ENCODE data around the gene KIRREL3.

Gene KIRREL3

DNA sequence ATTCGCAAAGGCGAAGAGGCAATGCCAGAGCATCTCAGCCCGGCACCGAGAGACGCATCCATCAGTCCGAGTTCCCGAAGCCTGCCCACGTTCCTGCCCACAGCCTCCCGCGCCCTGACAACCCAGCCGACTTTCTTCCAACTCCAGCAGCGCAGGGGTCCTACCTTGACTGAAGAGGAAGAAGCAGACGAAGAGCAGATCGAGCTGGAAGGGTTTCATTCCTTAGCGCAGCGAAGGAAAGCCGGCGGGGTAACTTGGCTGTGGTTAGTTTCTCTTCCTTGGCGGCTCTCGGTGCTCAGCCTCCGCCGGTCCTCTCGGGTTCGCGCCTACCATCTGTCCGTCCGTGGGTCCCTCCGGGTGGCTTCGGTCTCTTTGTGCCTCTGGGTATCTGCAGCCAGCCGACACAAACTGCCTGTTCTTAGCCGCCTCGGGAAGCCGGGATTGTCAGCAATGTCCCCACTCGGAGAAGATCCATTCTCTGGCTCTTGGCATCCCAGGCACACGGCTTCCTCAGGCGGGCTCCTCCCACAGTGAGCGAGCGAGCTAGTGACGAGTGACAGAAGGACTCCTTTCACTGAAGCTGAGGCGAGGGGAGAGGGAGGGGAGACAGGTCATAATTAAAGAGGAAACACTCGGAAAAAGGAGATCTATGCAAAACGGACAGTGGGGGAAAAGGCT, at the start of gene KIRREL3:
TSS of gene KIRREL3 (minus strand) at position 480 of the 678 bp plus-strand sequence.
- peak; percentile 25 for DNase-seq

DNA sequence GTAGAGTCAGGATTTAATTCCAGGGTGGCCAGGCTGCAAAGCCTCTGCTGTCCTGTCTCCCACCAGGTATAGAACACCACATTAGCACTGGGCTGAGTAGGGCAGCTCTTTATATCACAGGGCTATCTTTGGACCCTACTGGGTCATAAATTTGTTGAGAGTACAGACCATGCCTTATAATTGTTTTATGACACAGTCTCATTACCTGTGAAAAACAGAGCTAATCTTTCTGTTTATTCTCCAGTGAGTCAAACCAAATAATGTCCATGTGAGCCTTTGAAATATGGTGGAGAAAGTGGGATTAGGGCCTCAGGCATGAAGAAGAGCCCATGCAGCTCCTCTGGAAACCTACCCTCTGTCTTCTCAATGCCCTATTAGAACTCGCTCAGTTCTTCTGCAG, 49.6 kb upstream of the KIRREL3 start:
- no peak for DNase-seq

DNA sequence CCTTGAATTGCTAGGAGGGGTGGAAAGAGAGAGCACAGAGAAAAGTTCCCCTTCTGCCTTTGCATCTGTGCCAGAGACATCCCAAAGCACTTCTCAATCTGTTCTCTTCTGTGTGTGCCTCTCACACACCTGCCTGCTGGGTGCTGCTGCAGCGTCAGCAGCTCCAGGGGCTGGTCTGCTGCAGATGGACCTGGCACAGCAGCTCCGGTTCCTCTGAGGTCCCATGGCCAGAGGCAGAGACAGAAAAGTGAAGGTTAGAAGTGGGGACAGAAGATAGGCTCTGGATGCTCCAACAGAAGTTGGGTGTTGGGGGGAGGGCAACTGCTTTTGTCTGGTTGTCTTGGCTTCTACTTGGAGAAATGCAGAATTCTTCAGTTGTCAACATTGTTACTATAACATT, 48.9 kb upstream of the KIRREL3 start:
- DNase-seq, result no peak

DNA sequence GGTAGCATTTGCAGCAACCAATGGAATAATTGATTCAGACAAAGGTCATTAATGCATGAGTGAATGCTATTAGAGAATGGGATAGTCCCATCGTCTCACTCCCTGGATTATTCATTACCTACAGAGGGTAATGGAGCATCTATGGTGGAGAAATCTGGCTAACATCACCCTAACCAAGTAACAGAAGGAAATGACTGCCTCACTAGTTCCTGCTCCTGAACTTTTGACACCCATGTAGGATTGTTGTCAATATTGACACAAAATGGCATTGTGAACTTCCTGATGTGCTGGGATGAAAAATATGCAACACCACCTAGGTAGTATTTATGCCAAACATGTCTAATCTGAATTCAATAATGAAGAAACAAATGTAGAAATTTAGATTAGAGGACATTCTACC, 44.0 kb upstream of the KIRREL3 start:
- no peak for DNase-seq

DNA sequence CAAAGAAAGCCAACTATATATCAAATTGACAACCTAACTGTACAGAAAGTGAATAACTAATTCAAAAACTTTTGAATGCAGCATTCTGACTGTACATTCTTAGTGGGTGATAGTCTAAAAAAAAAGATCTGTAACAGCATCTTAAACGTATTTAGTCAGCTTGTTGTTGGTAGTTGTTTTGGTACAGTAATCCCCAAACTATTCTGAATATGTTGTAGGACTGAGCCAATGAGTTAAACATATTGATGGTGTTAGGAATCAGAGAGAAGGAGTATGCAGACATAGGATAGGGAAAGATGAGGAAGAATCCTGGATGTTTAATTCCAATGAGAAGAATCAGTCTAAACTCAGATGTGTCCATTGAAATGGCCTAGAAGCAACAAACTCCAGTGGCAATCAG, 41.9 kb upstream of the KIRREL3 start:
- peak; percentile 82 for DNase-seq

DNA sequence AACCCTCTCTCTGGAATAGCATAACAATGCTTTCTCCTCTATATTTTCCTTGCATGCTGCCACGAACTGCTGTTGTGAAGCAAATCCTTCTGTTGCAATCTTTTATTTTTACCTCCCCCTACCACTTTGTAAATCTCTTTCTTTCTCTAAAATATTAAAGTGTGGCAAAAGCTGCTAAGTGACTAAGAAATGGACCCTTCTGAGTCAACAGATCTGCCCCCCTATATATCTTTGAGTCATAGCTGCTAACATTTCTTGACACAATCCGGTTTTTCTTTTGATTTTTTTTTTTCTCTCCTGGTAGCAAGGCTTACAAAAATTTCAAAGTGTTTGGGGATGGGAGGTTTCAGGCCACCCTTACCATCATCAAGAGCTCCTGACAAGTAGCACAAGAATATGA, 39.0 kb upstream of the KIRREL3 start:
- peak; percentile 51 for DNase-seq

DNA sequence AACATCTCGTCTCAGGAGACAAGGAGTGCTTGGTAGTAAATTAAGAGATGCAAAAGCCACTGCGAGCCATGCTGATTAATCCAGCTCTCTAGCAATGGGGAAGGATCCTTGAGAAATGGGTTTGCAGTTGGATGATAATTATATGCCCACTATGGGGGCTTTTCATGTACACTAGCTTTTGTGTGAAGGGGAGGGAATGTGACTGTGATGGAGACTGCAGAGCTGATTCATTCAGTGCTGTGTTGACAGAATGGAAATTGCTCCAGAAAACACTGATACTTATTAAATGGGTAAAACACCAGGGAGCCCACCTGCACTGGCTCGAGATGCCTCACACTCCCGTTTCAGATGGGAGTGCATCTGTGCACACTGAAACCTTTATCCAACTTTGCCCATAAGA, 37.0 kb upstream of the KIRREL3 start:
- DNase-seq, result no peak

DNA sequence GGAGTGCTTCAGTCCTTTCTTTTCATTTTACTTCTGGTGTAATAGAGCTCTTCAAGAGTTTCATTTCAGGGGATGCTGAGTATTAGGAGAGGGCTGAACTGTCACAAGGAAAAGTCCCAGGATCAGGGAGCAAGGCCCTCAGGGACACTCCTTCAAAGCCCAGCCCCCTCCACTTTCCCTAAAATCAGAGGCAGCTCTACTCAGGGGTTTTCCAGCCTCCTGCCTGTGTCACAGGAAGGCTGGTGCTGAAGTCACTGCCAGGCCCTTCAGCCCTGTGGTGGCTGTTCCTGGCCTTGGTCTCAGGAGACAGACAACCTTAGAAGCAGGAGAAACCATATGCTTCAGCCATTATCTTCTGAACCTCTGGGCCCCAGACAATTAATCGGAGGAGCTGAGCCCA, 36.4 kb upstream of the KIRREL3 start:
- DNase-seq, result no peak

DNA sequence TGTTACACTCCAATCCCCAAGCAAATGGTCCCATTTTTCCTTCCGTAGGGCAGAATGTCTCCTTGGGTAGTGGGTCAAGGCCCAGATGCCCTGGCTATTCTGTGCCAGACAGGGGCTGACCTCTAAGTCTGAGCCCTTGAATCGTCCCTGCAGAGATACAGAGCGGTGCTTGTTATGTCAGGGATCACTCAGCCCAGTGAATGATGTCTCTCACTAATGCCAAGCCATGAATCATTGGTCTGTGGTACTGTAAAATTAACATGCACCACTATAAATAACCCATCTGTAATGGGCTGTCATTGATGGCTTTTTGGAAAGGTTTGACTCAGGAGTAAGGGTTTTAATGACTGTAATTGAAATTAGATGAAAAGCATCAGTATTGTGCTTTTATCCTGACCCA, 35.3 kb upstream of the KIRREL3 start:
- peak; percentile 11 for DNase-seq

DNA sequence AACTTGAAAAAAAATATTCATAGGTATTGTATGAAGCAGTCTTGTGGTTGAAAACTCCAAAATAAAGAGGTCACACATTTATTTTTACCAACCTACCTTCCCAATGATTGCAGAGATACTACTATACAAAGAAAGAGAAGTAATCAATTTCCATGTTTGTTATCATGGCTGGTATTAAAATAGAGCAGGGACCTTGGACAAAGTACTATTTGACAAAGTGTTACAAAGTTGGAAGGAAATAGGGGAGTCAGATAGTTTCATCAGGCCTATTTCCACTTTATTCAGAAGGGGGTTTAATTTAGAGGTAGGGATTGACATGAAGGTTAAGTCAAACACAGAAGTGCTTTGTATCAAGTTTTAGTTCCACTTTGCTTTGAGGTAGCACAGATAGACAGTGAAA, 34.4 kb upstream of the KIRREL3 start:
- DNase-seq, result no peak

DNA sequence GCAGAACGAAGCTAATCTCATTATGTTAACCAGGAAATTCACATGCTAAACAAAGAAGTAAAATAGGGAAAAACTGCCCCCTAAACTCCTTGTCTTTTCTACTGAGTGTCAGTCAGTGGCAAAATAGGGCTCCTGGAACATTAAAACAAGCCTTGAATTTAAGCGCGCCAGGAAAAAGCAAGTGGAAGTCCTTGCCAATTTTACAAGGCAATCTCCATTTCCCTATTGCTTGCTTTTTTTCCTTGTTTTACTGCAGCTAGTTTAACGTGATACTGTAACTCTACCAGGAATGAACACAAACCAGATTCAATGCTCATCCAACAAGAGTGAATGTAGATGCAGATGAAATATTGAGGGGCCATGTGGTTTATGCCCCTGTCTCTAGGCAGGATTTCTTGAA, 28.1 kb upstream of the KIRREL3 start:
- DNase-seq, result no peak

DNA sequence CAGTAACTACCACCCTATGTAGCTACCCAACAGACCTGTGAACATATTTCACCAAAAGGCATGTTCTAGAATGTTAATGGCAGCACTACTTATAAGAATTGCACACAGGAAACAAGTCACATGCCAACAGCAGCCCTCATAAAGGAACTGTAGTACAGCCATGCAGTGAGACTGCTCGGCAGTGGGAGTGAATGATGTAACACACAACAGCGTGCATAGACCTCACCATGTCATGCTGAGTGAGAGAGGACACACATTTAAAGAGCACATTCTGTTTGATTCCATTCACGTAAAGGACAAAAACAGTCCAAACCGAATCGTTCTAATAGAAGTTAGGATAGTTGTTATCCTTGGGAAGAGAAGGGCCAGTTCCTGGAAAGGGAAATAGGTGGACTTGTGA, 27.2 kb upstream of the KIRREL3 start:
- peak; percentile 3 for DNase-seq

DNA sequence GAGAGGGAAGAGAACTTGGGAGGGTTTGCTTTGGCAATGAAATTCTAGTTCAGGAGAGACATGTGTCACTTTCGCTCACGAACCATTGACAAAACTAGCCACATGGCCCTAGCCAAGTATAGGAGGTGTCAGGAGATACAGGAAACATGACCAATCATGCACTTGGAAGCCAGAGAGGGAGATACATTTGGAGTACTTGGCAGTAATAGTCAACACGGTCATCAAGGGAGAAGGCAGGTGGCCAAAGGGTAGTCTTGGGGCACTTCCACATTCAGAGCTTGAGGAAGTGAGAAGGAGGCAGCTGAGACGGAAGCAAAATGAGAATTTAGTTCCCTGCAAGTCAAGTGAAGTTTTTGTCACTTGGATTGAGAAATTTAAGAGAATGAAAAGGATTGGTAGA, 26.4 kb upstream of the KIRREL3 start:
- no peak for DNase-seq

DNA sequence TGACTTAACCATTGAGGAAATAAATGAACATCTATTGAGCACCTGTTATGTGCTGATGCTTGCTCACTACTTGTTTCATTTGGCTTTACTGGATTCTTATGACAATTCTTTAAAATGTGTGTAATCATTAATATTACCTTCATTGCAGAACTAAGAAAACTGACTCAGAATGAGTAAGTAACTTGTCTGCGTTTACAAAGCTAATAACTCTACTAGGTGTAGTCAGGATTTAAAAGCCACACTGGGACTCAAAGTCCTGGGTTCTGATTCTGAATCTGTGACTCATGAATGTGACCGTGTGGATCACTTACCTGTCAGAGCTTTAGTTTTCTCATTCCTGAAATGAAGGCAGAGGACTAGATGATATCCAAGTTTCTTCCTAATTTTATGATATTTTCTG, 23.4 kb upstream of the KIRREL3 start:
- DNase-seq, result no peak

DNA sequence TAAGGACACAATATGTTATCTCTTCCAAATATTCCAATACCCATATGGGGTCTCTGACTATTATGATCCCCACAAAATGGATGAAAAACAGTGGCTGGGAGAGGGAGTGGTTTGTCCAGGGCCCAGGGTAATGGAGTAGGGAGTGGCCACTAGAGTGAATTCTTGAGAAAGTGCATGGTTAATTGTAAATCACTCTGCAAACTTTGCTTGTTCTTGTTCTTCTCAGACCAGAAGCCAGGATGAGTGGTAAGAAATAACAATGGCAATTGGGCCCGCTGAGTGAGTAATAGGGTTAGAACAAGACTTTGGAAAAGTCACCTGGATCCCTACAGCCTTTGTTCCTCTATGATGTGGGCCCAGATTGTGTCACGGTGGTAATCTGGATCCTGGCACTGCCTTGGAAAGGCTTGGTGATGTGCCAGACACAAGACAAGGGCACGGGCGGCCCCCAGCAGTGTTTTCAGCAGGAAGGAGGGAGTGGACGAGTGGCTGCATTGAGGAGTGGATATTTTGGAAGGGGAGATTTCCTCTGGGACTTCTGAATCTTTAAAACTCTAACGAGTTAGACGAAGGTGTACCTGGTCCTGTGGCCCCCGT, 18.2 kb upstream of the KIRREL3 start:
- DNase-seq, result no peak

DNA sequence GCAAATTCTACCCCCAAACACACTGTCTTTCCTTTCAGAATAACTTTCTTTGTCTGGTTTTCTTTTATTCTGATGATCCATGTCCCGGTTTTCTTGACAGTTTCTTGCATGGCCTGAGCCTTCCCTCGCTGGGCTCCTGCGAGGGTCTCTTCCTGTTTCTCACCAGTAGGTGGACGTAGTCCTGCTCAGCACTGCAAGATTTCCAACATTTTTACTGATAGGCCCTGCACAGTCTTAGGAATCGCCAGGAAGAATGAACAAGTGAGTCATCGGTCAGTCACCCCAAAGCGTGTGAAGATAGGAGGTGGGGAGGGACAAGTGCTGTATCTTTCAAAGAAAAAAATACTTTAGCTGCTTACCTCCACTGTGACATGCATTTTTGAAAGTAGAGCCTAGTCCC, 16.9 kb upstream of the KIRREL3 start:
- peak; percentile 87 for DNase-seq

DNA sequence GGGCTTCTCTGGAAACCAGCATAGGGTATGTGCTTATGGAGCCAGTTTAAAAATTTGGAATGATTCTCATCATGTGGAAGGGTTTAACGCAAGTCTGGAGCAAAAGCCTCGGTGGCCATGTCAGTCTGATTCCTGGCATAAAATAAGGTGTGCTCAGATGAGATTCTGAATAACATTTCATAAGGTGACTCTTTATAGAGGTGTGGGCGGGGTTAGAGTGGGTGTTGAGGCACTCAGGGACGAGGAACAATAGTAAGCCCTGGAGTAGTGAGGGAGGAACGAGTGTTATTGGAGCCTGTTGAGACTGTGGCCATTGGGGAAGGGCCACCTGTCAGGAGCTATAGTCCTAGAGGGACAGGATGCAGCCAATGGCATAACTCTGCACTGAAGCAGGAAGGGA, 13.0 kb upstream of the KIRREL3 start:
- no peak for DNase-seq

DNA sequence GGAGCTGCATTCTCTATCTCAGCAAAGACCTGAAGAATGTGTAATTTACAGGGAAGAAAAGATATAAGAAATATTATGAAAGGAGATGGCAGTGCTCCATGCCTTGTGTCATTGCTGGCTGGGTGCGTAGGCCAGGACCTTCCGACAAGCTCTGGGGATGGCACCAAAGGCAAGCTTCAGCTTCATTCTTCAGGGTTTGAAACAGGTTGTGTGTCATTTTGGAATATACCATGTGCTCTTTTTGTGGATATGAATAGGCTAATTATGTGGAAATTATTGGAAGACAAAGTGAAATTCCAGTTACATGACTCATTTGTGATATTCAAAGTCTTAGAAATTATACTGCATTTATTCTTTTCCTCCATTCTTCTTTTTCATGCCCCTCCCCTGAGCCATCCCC, 5.7 kb upstream of the KIRREL3 start:
- DNase-seq, result peak; percentile 50

DNA sequence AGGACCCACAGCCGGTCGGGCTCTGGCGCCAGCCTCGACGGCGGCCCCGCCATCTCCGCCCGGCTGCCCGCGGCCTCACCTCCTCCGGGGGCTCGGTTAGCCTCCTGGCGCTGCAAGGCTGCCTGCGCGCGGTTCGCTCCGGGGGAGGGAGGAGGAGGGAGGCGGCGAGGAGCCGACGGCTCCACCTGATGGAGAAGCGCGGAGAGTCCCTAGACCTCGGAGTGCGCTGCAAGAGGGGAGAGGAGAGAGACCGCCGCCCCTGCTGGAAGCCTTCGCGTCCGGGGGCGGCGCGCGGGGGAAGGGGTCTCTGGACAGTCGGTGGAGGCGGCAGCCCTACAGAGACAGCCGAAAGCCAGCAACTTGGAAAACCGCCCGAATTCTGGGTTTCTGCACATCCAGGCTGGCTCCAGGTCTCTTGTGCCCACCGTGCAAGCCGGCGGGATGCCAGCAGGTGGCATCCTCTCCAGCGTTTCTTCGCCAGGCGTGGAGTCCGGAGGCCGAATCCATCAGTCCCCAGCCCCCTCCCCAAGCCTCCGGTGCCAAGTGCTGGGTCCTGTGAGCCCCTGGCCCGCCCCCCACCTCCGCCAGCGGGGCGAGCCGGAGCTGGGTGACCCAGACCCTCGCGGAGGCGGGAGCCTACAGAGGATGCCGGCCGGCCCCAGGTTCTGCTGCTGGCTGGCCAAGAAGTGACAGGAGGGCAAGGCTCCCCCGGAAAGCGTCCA, 2.9 kb upstream of the KIRREL3 start:
- DNase-seq, result peak; percentile 57

DNA sequence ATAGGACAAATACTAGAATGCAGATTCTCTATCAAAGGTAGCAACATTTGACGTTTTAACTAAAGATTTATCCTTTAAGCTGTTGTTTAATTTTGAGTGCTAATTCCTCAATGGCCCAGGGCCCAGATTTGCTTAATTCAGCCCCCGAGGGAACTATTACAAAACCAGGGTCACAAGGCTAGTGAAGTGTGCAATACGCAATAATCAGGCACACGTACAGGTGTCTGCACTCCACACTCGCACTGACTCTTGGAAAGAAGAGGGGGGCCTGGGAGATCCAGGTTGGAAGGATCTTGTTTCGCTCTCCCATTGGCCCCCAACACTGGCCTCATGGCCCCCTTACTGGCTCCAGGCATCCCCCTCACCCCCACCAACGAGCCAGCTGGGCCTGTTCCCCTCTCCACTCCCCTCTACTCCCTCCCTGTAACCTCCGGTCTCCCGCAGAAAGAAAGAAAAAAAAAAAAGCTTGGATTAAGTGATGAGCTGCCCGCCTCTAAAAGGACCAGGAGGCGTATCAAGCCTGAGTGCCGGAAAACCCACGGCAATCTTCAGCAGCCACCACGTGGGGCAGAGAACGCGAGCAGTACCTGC, 2.2 kb upstream of the KIRREL3 start:
- DNase-seq, result no peak

DNA sequence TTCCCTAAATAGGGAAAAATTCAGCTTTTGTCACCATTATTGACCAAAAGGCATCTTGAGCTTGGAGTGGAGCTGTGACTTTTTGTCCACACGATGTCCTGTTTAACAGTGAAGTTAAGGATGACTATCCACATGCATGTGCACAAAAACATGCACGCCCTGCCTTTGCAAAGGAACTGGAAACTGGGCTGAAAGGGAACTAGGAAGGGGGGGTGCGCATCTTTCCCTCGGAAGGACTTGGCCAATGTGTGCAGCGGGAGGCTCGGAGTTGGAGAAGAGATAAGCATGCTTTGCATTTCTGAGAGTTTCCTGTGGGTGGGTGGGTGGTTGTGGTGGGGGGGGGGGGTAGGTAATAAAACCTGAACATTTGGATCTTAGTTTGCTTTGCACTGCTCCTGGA, 411 bp upstream of the KIRREL3 start:
- DNase-seq, result no peak

DNA sequence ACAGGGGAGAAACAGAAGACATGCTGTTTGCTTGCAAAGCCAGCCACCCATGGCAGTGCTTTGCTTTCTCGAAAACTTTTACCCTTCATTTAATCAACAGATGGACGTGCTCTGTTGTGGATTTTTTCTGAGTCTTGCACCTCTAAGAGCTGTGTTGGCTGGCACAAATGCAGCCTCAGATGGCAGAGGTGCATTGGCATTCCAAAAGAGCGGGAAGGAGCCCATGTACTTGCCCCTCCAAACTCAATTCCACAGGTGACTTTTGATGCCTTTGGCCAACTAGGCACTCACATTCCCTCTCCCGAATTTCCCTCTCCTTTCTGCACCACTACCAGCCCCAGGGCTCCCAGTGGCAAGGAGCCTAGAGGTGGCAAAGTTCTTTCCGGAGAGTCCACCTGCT, 1.2 kb downstream of the KIRREL3 start:
- DNase-seq, result no peak

DNA sequence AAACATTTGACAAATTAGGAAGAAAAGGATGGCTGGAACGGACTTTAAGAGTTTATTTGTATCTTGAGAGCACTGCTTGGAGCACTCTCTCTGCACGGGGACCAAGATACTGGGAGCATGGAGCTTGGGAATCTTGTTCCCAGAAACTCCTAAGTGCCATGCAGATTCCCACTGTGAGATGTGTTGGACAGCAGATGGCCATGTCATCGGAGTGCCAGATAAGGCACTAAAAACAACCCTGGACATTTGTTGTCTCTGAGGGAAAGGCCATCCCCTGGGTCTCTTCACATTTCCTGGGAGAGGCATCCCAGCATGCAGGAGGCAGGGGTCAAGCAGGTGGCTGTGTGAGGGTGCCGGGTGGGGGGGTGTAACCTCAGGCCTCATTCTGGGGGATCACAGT, 2.9 kb downstream of the KIRREL3 start:
- DNase-seq, result no peak

DNA sequence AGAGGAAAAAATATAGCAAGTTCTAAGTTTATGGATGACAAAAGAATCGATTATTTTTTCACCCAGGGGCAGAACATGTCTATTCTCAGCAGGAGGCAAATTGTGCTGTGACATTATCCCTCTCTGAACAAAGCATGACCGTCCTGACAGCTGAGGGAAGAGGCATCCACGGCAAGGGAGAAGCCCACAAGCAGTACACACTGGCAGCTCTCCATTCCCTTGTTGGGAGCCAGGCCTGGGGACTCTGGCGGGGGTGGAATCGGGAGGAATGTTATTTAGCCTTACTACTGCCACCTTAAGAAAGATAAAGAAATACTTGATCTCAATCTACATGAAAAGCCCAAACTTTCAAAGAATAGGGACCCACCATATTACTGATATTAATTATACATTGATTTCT, 3.4 kb downstream of the KIRREL3 start:
- DNase-seq, result peak; percentile 53

Measured in fibroblast of upper back skin (primary cell).